ACC112 (cell line): ENCODE results near the gene SIDT2.
A peak's percentile ranks its signal among the peaks of the same experiment; 100 is the strongest.

ENCODE experiments used
- H2AFZ ChIP-seq: fragments of 200-600 bp; sonication (generic); one replicate; pipeline ENCODE4 v1.6.0; 2017; ENCODE audit warnings: antibody characterized with exemption, low read length; ENCODE audit not compliant: unreplicated experiment
- H3K27ac ChIP-seq: fragments of 200-600 bp; sonication (generic); 2 replicates; pipeline ENCODE4 v1.5.1; 2014; ENCODE audit warnings: low read depth, mild to moderate bottlenecking, antibody characterized with exemption, low read length, moderate library complexity
- H3K27me3 ChIP-seq: fragments of 200-600 bp; sonication (generic); 2 replicates; pipeline ENCODE4 v1.6.1; 2014; ENCODE audit warnings: mild to moderate bottlenecking, antibody characterized with exemption, low read length, moderate library complexity, mixed read lengths; ENCODE audit not compliant: insufficient read depth
- H3K36me3 ChIP-seq: fragments of 200-600 bp; sonication (generic); 2 replicates; pipeline ENCODE4 v1.6.1; 2016; ENCODE audit warnings: mild to moderate bottlenecking, antibody characterized with exemption, low read length, moderate library complexity, mixed read lengths; ENCODE audit not compliant: insufficient read depth
- H3K4me1 ChIP-seq: fragments of 200-600 bp; sonication (generic); one replicate; pipeline ENCODE4 v1.6.1; 2016; ENCODE audit warnings: low read length, mixed read lengths; ENCODE audit not compliant: insufficient read depth, unreplicated experiment, control insufficient read depth
- H3K4me3 ChIP-seq: fragments of 200-600 bp; sonication (generic); 2 replicates; pipeline ENCODE4 v1.5.1; 2014; ENCODE audit warnings: mild to moderate bottlenecking, low read depth, low read length
- H3K79me2 ChIP-seq: fragments of 200-600 bp; sonication (generic); one replicate; pipeline ENCODE4 v1.6.0; 2016; ENCODE audit warnings: low read length; ENCODE audit not compliant: control insufficient read depth, unreplicated experiment, insufficient read depth

The SIDT2 gene

DNA sequence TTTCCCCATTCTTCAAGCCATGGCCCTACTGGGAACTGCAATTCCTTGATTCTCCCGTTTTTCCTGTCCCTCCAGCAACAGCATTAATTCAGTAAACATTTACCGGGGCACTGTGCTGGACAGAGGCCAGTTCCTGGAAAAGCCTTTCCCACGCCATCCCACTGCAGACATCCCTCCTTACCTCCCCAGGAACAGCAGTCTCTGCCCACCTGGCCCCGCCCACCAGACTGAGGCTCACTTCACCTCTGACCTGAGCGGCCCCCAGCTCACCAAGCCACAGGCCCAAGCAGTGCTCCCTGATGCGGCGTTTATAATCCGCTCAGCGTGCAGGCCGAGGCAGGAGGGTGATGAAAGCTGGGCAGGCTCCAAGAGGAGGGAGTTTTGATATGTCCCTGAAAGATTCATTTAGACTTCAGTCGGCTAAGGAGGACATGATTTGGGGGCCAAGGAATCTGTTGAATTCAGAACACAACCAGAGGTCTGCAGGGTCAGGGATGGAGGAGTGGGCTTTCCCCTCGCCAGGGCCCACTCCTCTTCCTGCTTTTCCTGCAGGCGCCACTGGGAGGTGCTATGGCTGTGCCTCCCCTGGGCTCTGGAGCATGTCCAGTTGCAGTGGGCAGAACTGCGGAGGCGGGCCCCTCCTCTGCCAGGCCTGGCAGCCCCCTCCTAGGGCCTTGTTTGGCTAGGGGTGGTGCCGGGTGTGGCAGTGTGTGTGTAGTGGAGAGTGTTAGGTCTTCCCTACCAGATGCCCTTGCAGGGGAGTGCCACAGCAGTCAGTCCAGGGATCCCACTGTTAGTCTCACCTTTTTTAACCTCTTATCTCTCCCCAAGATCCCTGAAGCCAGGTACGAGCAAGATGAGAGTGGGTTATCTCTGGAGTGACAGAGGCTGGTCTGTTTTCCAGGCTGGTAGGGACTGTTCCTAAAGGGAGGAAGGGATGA lies 19.2 kb downstream of the SIDT2 start:
- H3K36me3 ChIP-seq, result 0 out of 2 replicates have a peak, but pooled peaks cover under 1% of the 10 kb centered on the region
- peaks cover 36% of the 10 kb centered on the region for H3K79me2 ChIP-seq
- H2AFZ ChIP-seq, result no peak overlapping the region
- peaks cover 43% of the 10 kb centered on the region for H3K4me1 ChIP-seq
- H3K27ac ChIP-seq, result peak overlapping the region; percentile 80
- H3K4me3 ChIP-seq, result peak overlapping the region; percentile 74; the same call in 1 of the 2 replicates
- no peaks in the 10 kb centered on the region for H3K27me3 ChIP-seq

DNA sequence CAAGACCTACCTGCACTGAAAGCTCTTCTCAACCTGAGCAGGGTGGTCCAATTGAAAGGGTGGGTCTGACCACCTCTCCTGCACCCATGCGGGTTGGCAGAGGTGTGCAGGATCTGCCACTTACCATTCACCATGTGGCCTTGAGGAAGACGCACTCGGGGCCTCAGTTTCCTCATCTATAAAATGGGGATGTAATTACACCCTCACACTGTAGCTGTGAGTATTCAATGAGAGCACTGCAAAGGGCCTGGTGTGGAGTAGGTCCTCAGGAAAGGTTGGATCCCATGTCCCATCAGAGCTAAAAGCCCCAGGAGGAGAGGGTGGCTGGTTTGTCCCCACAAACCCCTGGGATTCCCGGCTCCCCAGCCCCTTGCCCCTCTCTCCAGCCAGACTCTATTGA lies 20.1 kb downstream of the SIDT2 start:
- H3K4me1 ChIP-seq, result peaks cover 43% of the 10 kb centered on the region
- H3K36me3 ChIP-seq, result peaks cover 8% of the 10 kb centered on the region; the same call in 1 of the 2 replicates
- H3K27me3 ChIP-seq, result no peaks in the 10 kb centered on the region
- no peak overlapping the region for H2AFZ ChIP-seq
- peak overlapping the region; percentile 74 for H3K4me3 ChIP-seq
- peak overlapping the region; percentile 80 for H3K27ac ChIP-seq
- peaks cover 38% of the 10 kb centered on the region for H3K79me2 ChIP-seq

- Histone ChIP-seq H3K4me1 (peaks cover 43% of the 10 kb centered on the region), H3K4me3 (peak within 1 kb of the TSS; percentile 74), H3K79me2 (peaks cover 38% of the 10 kb centered on the region), H3K27ac (peak within 1 kb of the TSS; percentile 80), H3K27me3 (no peaks in the 10 kb centered on the region), H3K36me3 (peaks cover 14% of the 10 kb centered on the region; the same call in 1 of the 2 replicates), H2AFZ (no peak within 1 kb of the TSS)
These were observed 20.7 kb downstream of the SIDT2 start, which contains the start of gene TAGLN for GRCh38 chr11:117199053-117199915. TAGLN (plus strand) TSS chr11:117199370; CDS start chr11:117203014, 3,644 bp downstream.

- H3K27me3 ChIP-seq, result no peaks in the 10 kb centered on the region
- peak overlapping the region; percentile 74 for H3K4me3 ChIP-seq
- no peak overlapping the region for H2AFZ ChIP-seq
- H3K79me2 ChIP-seq, result peaks cover 38% of the 10 kb centered on the region
- H3K4me1 ChIP-seq, result peaks cover 43% of the 10 kb centered on the region
- H3K36me3 ChIP-seq, result peaks cover 14% of the 10 kb centered on the region; the same call in 1 of the 2 replicates
- H3K27ac ChIP-seq, result peak overlapping the region; percentile 80
These were observed 21.6 kb downstream of the SIDT2 start for GRCh38 chr11:117199916-117200812.

GRCh38 chr11:117200813-117201657 lies 22.5 kb downstream of the SIDT2 start:
- H3K4me3 ChIP-seq, result peak overlapping the region; percentile 74
- H3K79me2 ChIP-seq, result peaks cover 38% of the 10 kb centered on the region
- no peaks in the 10 kb centered on the region for H3K27me3 ChIP-seq
- H3K4me1 ChIP-seq, result peaks cover 43% of the 10 kb centered on the region
- no peak overlapping the region for H2AFZ ChIP-seq
- peaks cover 14% of the 10 kb centered on the region; the same call in 1 of the 2 replicates for H3K36me3 ChIP-seq
- H3K27ac ChIP-seq, result peak overlapping the region; percentile 80

- peaks cover 38% of the 10 kb centered on the region for H3K79me2 ChIP-seq
- H3K27me3 ChIP-seq, result no peaks in the 10 kb centered on the region
- H3K27ac ChIP-seq, result peak overlapping the region; percentile 80
- peak overlapping the region; percentile 74 for H3K4me3 ChIP-seq
- H3K4me1 ChIP-seq, result peaks cover 43% of the 10 kb centered on the region
- H2AFZ ChIP-seq, result no peak overlapping the region
- H3K36me3 ChIP-seq, result peaks cover 14% of the 10 kb centered on the region; the same call in 1 of the 2 replicates
These were observed 23.2 kb downstream of the SIDT2 start for GRCh38 chr11:117201658-117202305.

DNA sequence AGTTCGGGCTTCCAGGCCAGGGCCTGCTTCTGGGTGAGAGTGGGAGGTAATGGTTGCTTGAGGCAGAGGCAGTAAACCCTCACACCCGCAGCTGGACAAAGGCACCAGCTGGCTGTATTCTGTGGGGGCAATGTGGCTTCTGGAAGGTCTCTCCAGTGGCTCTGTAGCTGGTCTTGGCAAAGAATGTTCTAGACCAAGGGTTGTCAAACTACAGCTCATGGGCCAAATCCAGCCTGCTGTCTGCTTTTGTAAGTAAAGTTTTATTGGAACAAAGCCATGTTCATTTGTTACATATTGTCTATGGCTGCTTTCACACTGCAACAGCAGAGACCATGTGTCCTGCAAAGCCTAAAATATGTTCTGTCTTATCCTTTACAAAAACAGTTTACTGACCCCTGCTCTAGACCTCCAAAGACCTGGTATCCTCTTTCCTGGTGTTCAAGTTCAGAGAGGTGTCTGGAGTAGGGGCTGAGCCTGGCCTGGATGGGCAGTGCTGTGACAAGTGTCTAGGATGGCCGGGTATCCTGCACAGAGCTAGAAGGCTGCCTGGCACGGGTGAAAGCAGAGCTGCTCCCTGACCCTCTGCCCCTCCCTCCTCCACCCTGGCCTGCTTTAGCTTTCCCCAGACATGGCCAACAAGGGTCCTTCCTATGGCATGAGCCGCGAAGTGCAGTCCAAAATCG lies 24.0 kb downstream of the SIDT2 start:
- Histone ChIP-seq H3K27ac (peak overlapping the region; percentile 80), H2AFZ (no peak overlapping the region), H3K4me1 (peaks cover 43% of the 10 kb centered on the region), H3K27me3 (no peaks in the 10 kb centered on the region), H3K79me2 (peaks cover 38% of the 10 kb centered on the region), H3K36me3 (peaks cover 14% of the 10 kb centered on the region; the same call in 1 of the 2 replicates), H3K4me3 (peak overlapping the region; percentile 74; the same call in 1 of the 2 replicates)

- Histone ChIP-seq H3K27ac (no peak overlapping the region), H2AFZ (no peak overlapping the region), H3K27me3 (no peaks in the 10 kb centered on the region), H3K4me3 (no peak overlapping the region), H3K36me3 (peaks cover 14% of the 10 kb centered on the region; the same call in 1 of the 2 replicates), H3K79me2 (peaks cover 38% of the 10 kb centered on the region), H3K4me1 (peaks cover 41% of the 10 kb centered on the region)
These were observed 24.5 kb downstream of the SIDT2 start for GRCh38 chr11:117203069-117203407.
